GM19025 (cell line): ENCODE results near the gene ROGDI.

Experiments
- ATAC-seq: cut with Tn5 transposase; IDR thresholded peaks from one replicate; pipeline ENCODE4 v1.9.1; 2021; ENCODE audit warnings: mild to moderate bottlenecking, low read depth, moderate library complexity; ENCODE audit not compliant: unreplicated experiment

Gene ROGDI, protein sequence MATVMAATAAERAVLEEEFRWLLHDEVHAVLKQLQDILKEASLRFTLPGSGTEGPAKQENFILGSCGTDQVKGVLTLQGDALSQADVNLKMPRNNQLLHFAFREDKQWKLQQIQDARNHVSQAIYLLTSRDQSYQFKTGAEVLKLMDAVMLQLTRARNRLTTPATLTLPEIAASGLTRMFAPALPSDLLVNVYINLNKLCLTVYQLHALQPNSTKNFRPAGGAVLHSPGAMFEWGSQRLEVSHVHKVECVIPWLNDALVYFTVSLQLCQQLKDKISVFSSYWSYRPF

GRCh38 chr16:4801962-4802658, at the start of gene ROGDI:
Gene ROGDI, minus strand, starts transcription at chr16:4802633. Its CDS starts 62 bp downstream, at chr16:4802571.
- peak; percentile 46 for ATAC-seq

DNA sequence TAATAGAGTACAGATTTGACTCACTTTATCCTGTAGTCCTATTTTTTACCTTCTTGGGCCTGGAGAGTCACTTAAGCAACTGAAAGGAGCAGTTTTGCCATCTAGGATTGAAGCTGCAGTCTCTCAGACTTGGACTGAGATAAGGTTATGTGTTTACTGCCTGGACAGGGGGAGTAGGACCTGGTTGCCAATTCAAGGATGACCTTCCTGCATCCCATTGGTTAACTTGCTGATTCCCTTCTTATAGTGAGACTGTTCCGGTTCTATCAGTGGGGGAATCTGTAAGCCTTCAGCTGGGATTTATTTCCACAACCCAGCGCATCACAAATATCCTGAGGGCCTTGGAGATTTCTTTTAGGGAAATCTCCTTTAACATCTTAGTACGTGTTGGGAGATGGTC, 47.8 kb upstream of the ROGDI start:
- no peak for ATAC-seq

- peak; percentile 19 for ATAC-seq
Observed at GRCh38 chr16:4847774-4848587, 45.5 kb upstream of the ROGDI start.

DNA sequence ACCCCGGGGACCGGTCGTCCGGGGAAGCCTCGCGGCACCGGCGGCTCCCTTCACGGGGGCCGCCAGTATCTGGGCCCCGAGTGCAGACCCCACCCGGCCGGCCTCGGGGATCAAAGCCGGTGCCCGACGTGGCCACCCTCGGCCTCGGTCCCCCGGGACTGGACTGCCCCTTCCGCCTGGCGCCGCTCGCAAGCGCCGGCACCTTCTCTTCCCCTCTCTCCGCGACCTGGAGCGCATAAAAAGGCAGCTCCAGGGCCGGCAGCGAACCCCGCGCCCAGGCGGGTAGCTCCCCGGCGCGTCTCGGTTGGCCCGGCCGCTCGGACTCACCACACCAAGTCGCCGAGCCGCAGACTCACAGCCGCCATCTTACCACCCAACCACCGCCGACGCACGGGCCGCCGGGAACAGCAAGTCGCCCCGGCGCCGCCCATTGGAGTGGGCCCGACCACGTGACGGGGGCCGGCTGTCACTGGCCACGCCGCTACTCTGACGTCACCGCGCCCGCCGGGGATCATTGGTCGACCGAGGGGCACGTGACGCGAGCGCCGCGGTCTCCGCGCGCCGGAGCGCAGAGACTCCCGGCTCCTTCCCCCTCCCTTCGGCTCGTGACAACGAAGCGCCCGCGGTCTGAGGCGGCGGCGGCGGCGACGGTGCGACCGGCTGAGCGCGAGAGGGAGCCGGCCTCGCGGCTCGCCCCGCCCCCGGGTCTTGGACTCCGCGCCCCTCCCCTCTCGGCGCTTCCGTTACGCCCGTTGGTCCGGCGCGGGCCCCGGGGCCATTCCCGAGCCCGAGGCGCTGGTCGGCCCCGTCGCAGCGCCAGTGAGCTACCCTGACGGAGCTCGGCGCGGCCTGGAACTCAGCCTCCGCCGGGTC, 44.7 kb upstream of the ROGDI start, which contains the start of the genes GLYR1 and UBN1:
GLYR1 (minus strand) TSS at position 388 of the 873 bp plus-strand sequence; CDS start at position 365, 23 bp downstream.
UBN1 (plus strand) TSS at position 581 of the 873 bp plus-strand sequence. CDS start 5,437 bp downstream, outside the sequence.
- ATAC-seq, result peak; percentile 88

DNA sequence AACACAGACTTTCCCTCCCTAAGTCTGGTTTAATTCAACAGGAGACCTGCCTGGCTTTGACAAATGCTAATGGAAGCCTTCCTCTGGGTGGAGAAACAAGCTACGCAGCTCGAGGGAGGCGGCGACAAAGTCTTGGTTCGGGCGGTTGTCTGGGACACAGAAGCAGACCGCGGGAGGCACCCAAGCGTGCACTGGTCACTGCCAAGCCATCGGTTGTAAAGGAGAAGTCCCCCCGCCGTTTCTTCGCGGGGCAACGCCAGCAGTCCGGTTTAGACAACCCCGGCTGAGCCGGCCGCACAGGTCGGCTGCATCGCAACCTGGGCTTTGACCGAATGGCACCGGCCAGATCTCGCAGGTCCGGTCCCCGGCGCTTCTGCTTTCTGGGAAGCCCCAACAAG, 44.1 kb upstream of the ROGDI start:
- ATAC-seq, result peak; percentile 7

DNA sequence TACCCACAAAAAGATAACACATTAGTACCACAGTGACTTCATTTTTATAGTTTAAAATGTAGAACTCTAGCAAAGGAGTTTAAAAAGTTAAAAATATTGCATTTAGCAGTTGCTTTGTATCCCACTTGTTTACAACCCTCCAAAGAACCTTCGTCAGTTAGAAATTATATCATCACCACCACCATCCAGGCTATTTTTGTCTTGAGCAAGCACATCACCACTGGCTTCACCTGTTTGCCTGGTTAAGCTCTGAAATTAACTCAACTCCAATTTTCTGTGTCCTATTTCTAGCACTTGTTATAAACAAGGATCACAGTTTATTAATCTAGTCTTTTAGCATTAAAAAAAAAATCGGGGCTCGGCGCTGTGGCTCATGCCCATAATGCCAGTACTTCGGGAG, 38.6 kb upstream of the ROGDI start:
- no peak for ATAC-seq

- no peak for ATAC-seq
Observed at GRCh38 chr16:4839942-4840341, 37.5 kb upstream of the ROGDI start.

DNA sequence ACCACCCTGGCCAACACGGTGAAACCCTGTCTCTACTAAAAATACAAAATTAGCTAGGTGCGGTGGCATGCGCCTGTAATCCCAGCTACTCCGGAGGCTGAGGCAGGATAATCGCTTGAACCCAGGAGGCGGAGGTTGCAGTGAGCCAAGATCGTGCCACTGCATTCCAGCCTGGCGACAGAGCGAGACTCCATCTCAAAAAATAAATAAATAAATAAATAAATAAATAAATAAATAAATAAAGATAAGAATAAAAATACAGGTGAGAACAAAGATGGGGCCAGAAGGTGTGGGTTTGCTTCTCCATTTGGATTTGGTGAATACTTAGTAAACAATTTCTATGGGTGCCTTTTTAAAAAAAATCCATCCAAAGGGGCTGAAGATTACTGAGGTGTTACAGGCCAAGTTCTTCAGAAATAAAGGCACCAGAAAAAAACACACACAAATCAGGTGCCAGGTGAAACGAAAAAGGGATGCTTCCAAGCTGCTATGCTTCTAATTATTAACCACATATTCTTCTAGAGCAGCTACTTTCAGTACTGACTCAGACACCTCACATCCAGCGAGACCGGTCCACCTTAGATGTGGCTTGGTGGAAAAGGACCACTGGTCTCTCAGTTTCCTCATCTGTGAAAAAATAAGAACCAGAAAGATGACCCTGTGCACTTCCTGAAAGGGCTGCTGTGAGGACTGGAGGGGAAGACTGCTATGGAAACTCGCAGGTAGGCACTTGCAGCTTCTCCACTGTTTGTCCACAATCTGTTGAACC, 35.5 kb upstream of the ROGDI start:
- ATAC-seq, result no peak

DNA sequence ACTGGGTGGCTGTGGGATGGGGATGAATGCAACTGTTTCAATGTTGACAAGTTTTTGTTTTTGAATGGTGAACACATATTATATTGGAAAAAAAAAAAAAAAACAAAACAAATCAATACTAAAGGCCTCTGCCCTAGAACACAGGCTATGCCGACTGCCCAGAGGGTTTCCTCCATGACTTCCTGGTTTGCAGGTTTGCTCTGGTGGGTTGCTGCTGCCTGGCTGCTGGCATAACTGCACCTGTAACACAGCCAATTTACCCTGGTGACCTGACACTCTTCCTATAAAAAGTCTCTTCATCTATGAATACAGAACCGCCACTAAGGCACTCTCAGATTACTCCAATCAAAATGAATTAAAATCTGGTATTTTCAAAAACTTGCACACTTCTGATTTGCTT, 34.3 kb upstream of the ROGDI start:
- no peak for ATAC-seq

DNA sequence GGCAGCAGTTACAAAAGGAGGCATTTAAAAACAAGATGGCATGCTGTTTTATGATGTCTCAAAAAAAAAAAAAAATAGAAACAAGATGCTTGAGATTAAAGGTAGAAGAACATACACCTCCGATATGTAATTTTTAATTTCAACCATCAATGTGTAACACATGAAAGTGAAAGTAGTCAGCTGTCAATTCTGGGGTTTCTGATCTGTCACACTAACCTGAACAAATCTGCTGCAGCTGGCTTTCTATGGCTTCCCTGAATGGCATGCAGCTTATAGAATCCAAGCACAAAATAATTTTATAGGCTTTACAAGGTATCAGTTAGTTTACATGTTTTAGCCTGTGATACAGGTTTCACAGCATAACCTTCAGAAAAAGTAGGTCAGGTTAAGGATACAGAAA, 31.2 kb upstream of the ROGDI start:
- ATAC-seq, result no peak

- ATAC-seq, result no peak
Observed at GRCh38 chr16:4832698-4833343, 30.4 kb upstream of the ROGDI start.

GRCh38 chr16:4831616-4832015, 29.2 kb upstream of the ROGDI start:
- ATAC-seq, result no peak

- ATAC-seq, result no peak
Observed at GRCh38 chr16:4830408-4830807, 28.0 kb upstream of the ROGDI start.

DNA sequence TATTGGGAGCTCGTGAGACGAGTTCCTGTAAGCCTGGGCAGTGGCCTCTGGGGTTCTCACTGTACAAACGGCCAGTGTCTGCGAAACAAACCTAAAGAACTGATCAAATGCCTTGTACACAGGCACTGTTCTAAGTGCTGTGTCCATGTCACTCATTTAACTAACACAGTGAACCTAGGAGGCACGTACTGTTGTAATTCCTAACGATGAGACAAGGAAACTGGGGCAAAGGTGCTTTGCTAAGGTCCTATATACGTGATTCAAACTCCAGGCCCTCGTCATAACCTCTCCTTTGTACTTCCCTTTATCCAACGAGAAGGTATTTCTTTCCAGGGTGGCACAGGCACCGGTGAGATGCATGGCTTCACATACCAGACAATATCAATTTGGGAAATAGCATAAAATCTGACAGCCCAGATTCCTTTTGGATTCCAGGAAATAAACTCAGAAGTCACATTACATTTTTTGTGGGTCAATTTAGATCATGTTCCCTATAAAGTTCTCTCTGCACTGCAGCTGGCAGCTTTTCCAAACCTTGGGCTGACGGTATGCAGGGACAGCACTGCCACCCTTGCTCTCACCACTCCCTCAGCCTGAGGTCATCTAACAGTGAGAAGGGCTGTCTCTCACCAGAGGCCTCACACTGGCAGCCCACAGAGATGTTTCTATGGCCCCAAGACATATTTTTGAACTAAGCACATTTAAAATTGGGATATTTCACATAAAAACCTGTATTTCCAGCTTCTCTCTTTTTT, 26.3 kb upstream of the ROGDI start:
- ATAC-seq, result no peak

DNA sequence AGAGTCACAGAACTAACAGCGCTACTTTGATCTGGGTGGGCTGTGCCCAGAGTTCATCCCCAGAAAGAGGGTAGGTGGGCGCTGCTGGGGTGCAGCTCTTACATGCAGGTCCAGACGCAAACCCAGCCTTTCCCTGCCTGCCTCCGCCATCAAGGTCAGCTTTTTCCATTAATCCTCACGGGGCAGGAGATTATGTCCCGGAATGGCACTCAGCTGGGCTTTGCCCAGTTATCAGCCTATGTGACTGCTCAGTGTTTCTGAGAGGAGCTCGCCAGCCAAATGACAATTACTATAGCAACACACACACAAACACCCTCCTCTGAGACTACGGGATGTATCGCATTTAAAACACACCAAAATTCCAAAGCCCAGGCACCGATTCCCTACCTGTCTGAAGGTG, 24.5 kb upstream of the ROGDI start:
- no peak for ATAC-seq

- ATAC-seq, result no peak
Observed at GRCh38 chr16:4826526-4826925, 24.1 kb upstream of the ROGDI start.

DNA sequence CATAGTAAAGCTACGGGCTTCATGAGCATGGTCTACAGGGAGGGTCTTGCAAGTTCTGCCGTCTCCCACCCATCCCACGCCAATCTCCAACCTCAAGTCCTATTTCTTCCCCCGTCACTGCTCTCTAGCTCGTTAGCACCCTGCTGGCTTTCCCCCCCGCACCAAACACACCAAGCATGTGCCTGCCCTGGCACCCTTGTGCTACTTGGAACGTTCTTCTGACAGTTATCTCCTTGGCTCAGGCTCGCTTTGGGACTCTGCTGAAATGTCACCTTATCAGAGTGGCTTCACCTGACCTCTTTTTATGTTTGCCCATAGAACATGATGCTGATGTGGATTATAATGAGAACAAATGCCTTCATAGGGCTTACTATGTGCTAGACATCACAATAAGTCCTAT, 22.8 kb upstream of the ROGDI start:
- no peak for ATAC-seq

DNA sequence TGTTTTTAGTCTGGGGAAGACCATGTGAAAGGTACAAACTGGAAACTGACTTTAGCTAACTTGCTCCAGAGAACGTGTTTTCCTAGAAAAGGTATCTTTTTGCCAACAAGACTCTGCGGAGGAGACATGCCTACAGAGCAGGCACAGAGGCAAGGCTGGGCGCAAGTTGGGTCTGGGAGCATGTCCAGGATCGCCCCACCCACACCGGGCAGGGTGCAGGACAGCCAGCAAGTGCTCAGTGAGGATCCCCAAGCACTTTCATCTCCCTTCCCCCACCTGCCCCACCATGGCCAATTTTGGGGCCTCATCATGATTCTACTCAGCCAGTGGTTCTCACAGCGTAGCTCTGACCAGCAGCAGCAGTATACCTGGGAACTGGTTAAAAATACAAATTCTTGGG, 18.2 kb upstream of the ROGDI start:
- ATAC-seq, result no peak
